ENCODE data around the gene NSD1. TPM values are rescaled to one million over a fixed set of nuclear protein-coding genes. Genes with fewer than 3 reads are reported as not detected.

The NSD1 gene
- total and polyA plus RNA-seq, 10 of the 15 experiments (the other 5 are each of a cell fraction or from before 2014, with no cell fraction given) = 7.0 to 57.9 (median 30.4) TPM

- TF ChIP-seq ZNF592 (IDR thresholded peaks at IDR 0.05) (no peak), CUX1 (IDR thresholded peaks at IDR 0.05; ENCODE audit: insufficient replicate concordance, low read depth, low read length) (no peak), KDM1A (IDR thresholded peaks at IDR 0.05; ENCODE audit: borderline replicate concordance) (no peak), STAT1 (conservative IDR thresholded peaks at IDR 0.05) (no peak), TCF12 (IDR thresholded peaks at IDR 0.05; ENCODE audit: low read depth, low read length) (no peak)
Observed at GRCh38 chr5:177233206-177233605, 99.6 kb downstream of the NSD1 start (continued).
